SK-N-MC (cell line): ENCODE measurements around the gene AK2.
"Not testable (repeated sequence)": the region's sequence is repeated elsewhere in the genome, so short reads cannot be mapped to it uniquely, and the experiment has no call there.

Source experiments
- EZH2 ChIP-seq: fragments of 200-600 bp; sonication (generic); IDR thresholded peaks from one replicate; pipeline ENCODE4 v1.6.1; 2017; ENCODE audit warnings: antibody characterized with exemption
- FOXP2 ChIP-seq: optimal IDR thresholded peaks from 2 replicates; pipeline ENCODE3; 2011; ENCODE audit warnings: mild to moderate bottlenecking, moderate library complexity; ENCODE audit not compliant: insufficient read depth; ENCODE audit errors: extremely low read length, control extremely low read depth
- POLR2AphosphoS5 ChIP-seq: IDR thresholded peaks from 2 replicates; pipeline ENCODE4 v1.6.1; 2012; ENCODE audit warnings: mild to moderate bottlenecking, low read depth, low read length, borderline replicate concordance

DNA sequence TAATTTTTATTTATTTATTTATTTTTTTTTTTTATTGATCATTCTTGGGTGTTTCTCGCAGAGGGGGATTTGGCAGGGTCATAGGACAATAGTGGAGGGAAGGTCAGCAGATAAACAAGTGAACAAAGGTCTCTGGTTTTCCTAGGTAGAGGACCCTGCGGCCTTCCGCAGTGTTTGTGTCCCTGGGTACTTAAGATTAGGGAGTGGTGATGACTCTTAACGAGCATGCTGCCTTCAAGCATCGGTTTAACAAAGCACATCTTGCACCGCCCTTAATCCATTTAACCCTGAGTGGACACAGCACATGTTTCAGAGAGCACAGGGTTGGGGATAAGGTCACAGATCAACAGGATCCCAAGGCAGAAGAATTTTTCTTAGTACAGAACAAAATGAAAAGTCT, 63.2 kb downstream of the AK2 start:
- not testable (repeated sequence) for TF ChIP-seq EZH2, POLR2AphosphoS5, FOXP2
